ENCODE measurements around the gene GALR1. TPM values are rescaled to one million over a fixed set of nuclear protein-coding genes. Genes with fewer than 3 reads are reported as not detected.
"Not testable (repeated sequence)": the region's sequence is repeated elsewhere in the genome, so short reads cannot be mapped to it uniquely, and the experiment has no call there.

GALR1 gene
- total RNA-seq, 1 donor from 2014 or later: not detected

DNA sequence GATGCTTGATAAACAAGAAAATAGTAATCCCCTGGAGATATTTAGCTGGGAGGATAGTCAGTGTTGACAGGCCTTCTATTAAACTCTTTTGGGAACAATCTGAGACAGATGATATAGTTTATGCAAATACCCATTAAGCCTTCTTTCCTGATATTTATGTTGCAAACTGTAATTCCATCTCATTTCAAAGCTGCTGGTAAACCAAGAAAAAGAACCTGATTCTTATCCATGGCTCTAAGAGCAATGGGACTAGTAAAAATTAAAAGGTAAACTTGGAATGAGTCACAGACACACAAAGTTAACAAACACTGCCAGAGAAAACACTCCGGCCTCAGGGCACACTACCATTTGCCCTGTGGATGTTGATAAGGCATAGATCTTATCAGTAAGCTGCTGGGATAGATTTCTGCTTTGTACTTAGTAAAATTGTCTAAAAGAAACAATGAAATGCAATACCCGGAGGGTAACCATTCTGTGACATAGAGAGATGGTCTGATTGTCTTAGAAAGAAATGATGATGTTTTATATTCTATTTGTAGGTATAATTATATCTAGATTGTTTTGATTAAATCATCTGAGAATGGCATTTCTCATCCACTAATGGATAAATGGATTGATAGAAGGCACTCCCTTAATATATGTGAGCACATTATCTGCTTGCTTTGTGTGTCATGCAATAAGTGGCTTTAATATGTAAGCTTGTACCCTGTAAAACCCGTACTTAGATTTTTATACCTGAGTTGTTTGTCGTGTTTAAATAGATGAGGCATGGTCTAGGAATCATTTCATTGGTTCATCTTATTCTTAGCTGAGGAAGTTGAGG is 13.2 kb downstream of the GALR1 start:
- peaks cover 36% of the 10 kb centered on the region for H3K9me3 Mint-ChIP-seq
- intact Hi-C loops (cut with micrococcal nuclease): no loop called here
- H3K27me3 Mint-ChIP-seq: no peaks in the 10 kb centered on the region
- DNase-seq: no peak
- no peak overlapping the region for H3K4me3 Mint-ChIP-seq
- no peaks in the 10 kb centered on the region for H3K36me3 Mint-ChIP-seq (ENCODE audit: low read depth)
- H3K27ac Mint-ChIP-seq: no peak overlapping the region
- H3K4me1 Mint-ChIP-seq: no peaks in the 10 kb centered on the region

DNA sequence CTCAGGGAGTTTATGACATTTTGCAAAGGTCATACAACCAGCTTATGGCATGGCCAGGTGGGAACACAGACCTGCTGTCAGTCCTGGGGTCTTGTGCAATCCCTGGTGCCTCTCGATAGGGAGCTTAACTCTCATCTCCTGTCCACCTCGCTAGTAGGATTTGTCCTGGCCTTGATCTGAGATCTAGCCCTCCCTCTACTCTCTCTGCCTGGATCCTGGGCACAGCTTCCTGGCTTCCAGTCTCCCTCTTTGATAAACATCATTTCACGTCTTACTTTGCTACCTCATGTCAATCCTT is 13.8 kb downstream of the GALR1 start:
- H3K4me3 Mint-ChIP-seq: no peak overlapping the region
- H3K9me3 Mint-ChIP-seq: peaks cover 33% of the 10 kb centered on the region
- no peaks in the 10 kb centered on the region for H3K36me3 Mint-ChIP-seq (ENCODE audit: low read depth)
- H3K27ac Mint-ChIP-seq: no peak overlapping the region
- no peaks in the 10 kb centered on the region for H3K4me1 Mint-ChIP-seq
- no peak for DNase-seq
- intact Hi-C loops (cut with micrococcal nuclease): no loop called here
- no peaks in the 10 kb centered on the region for H3K27me3 Mint-ChIP-seq

DNA sequence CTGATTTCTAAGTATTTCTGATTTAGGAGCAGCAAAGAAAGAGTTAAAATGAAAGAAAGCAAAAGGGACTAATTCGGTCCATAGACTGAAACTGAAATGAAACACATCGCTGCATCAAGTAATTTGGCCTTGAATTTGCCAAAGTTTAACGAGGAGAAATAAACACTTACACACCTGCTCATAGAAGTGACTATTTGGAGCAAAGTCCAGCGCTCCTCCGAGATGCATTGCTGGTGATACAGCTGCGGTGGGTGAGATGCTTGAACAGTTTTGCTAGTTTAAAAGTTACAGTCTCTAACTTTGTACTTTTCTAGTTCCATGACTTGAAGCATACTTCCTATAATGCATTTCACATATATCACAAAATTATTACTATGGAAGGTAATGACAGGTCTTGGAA is 18.3 kb downstream of the GALR1 start:
- no peak overlapping the region for H3K4me3 Mint-ChIP-seq
- H3K27me3 Mint-ChIP-seq: peaks cover 22% of the 10 kb centered on the region
- H3K36me3 Mint-ChIP-seq (ENCODE audit: low read depth): no peaks in the 10 kb centered on the region
- H3K27ac Mint-ChIP-seq: no peak overlapping the region
- DNase-seq: no peak
- intact Hi-C loops (cut with micrococcal nuclease): no loop called here
- H3K4me1 Mint-ChIP-seq: no peaks in the 10 kb centered on the region
- peaks cover 26% of the 10 kb centered on the region for H3K9me3 Mint-ChIP-seq

DNA sequence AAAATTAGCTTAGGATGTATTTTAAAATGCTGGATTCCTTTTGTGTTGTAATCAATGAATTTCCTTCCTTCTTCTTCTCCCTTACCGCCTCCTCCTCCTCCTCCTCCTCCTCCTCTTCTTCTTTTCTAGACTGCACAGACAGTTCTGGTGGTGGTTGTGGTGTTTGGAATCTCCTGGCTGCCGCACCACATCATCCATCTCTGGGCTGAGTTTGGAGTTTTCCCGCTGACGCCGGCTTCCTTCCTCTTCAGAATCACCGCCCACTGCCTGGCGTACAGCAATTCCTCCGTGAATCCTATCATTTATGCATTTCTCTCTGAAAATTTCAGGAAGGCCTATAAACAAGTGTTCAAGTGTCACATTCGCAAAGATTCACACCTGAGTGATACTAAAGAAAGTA is 18.8 kb downstream of the GALR1 start:
- H3K4me1 Mint-ChIP-seq: no peaks in the 10 kb centered on the region
- H3K27me3 Mint-ChIP-seq: peaks cover 22% of the 10 kb centered on the region
- no peak for DNase-seq
- H3K4me3 Mint-ChIP-seq: no peak overlapping the region
- H3K36me3 Mint-ChIP-seq (ENCODE audit: low read depth): no peaks in the 10 kb centered on the region
- peaks cover 26% of the 10 kb centered on the region for H3K9me3 Mint-ChIP-seq
- no peak overlapping the region for H3K27ac Mint-ChIP-seq
- intact Hi-C loops (cut with micrococcal nuclease): no loop called here

DNA sequence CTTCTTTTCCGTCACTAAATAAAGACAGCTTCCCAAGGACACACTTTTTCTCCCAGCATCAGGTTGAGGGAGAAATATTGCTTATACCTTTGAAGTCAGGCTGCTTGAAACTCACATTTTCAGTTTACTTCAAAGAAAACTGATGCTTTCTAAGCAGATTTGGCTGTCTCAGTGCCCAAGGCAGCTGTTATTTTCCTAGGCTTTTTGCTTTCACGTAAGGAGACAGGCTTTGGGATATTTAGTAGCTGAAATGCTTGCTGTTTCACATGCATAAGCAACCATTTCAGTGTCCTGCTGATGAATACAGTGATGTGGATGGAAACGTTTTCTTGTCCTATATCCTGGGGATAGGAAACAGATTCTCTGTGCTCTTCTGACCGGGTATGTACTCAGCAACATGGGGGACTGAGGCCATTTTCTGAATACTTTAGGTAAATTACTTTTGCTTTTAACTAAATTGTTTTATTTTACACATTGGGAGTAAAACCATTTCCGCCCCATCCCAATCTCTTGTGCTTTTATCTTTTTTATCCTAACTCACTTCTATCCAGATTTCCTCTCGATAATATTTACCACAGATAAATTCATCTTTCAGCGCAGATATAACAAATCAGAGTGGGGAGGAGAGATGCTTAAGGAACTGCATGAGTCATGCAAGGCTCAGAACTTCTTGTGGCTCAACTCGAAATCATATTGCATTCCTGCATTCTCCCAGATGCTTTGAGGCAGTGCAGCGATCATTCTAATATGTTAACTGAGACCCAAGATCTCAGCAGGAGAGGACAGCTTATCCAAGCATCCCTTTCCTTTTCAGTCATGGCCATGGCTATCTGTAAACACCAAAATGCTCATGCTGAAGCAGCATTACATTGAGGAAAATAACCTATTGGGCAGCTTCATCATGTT is 22.2 kb downstream of the GALR1 start:
- no peak for DNase-seq
- Mint-ChIP-seq H3K27me3 (peaks cover 25% of the 10 kb centered on the region), H3K36me3 (ENCODE audit: low read depth) (no peaks in the 10 kb centered on the region), H3K4me3 (no peak overlapping the region), H3K9me3 (peaks cover 13% of the 10 kb centered on the region), H3K4me1 (no peaks in the 10 kb centered on the region), H3K27ac (no peak overlapping the region)
- intact Hi-C loops (cut with micrococcal nuclease): no loop called here

DNA sequence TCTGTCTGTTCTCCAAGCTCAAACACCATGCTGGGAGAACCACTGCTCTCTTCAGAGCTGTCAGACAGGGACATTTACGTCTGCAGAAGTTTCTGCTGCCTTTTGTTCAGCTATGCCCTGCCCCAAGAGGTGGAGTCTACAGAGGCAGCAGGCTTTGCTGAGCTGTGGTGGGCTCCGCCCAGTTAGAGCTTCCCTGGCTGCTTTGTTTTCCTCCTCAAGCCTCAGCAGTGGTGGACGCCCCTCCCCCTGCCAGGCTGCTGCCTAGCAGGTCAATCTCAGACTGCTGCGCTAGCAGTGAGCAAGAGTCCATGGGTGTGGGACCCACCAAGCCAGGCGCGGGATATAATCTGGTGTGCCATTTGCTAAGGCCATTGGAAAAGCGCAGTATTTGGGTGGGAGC is 41.2 kb downstream of the GALR1 start:
- H3K4me3 Mint-ChIP-seq; H3K36me3 Mint-ChIP-seq (ENCODE audit: low read depth); H3K4me1 Mint-ChIP-seq; DNase-seq; intact Hi-C loops (cut with micrococcal nuclease); H3K27ac Mint-ChIP-seq: not testable (repeated sequence)
- Mint-ChIP-seq H3K9me3 (peaks cover 13% of the 10 kb centered on the region), H3K27me3 (peaks cover 21% of the 10 kb centered on the region)

DNA sequence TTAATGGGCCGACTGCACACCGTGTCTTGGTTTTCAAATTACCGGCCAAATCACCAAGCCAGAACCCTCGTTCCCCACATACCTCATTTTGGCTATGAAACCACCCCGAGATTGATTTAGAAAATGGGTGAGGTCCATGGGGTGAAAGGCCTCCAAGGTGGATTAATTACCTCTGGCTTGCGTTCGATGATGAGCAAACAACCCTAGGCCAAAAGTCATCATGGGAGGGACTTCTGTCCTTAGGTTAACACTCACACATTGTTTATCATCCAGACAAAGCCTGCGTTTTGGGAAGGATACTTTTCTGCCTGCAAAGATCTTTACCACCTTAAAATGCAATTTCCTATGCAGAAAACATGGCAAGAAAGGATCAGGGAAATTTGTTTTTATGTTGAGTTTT is 48.5 kb downstream of the GALR1 start:
- intact Hi-C loops (cut with micrococcal nuclease): no loop called here
- H3K36me3 Mint-ChIP-seq (ENCODE audit: low read depth): no peaks in the 10 kb centered on the region
- DNase-seq: no peak
- H3K27ac Mint-ChIP-seq: no peak overlapping the region
- no peak overlapping the region for H3K4me3 Mint-ChIP-seq
- no peaks in the 10 kb centered on the region for H3K27me3 Mint-ChIP-seq
- no peaks in the 10 kb centered on the region for H3K4me1 Mint-ChIP-seq
- no peaks in the 10 kb centered on the region for H3K9me3 Mint-ChIP-seq

DNA sequence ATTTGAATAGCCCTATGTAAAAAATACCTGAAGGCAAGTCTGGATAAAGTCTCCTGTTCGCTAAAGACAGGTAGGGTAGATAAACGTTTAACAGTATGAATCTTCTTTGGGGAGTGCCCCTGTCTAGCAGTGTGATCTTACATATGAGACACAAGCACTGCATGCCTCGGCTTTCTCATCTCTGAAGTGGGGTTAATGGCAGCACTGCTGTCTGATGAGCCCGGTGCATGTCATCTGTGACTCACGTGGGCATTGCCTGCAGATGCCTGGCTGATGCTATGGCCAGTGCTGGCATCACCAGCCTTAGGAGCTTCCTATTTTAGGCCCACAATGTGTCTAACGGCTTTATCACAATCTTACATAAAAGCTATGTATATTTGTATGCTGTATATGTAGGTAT is 50.1 kb downstream of the GALR1 start:
- Mint-ChIP-seq H3K36me3 (ENCODE audit: low read depth) (no peaks in the 10 kb centered on the region), H3K9me3 (no peaks in the 10 kb centered on the region), H3K27me3 (no peaks in the 10 kb centered on the region), H3K4me3 (no peak overlapping the region), H3K4me1 (no peaks in the 10 kb centered on the region), H3K27ac (no peak overlapping the region)
- intact Hi-C loops (cut with micrococcal nuclease): no loop called here
- no peak for DNase-seq

DNA sequence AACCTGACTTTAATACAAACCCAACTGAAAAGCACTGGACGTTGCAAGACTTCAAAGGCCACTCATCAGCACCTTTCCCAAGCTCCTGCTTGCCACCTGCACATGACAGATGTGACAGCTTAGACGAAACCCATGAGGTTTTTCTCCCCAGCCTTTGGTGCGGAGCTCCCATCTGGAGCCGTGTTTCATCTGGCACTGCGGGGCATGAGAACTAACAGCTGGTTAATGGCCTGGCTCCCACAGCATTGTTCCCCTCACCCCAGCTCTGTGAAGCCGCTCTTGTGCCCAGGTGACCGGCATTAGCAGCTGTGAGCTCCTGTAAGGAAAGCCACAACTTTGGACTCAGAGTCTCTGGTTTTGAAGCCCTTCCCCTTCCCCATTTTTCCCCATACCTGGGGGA is 50.9 kb downstream of the GALR1 start:
- Mint-ChIP-seq H3K4me1 (no peaks in the 10 kb centered on the region), H3K36me3 (ENCODE audit: low read depth) (no peaks in the 10 kb centered on the region), H3K27me3 (no peaks in the 10 kb centered on the region), H3K9me3 (no peaks in the 10 kb centered on the region), H3K4me3 (no peak overlapping the region), H3K27ac (no peak overlapping the region)
- intact Hi-C loops (cut with micrococcal nuclease): no loop called here
- DNase-seq: no peak

DNA sequence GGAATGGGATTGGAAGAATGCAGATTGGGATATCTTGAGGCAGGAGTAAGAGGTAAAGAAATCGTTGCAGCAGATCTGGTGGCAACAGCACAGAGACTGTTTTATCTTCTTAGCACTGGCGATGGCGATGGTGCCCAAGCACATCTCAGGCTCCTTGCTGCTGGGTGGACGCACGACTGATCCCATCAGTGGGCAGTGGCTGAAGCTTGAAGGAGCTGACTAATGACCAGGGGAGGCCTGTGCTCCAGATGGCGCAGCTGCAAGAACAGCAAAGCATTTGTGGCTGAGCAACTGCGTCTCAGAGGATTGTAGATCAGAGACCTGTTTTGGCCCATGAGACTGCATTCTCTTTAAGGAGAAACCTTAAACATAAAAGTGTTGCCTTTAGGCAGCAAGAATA is 54.6 kb downstream of the GALR1 start:
- Mint-ChIP-seq H3K27ac (no peak overlapping the region), H3K4me1 (no peaks in the 10 kb centered on the region), H3K27me3 (no peaks in the 10 kb centered on the region), H3K4me3 (no peak overlapping the region), H3K9me3 (no peaks in the 10 kb centered on the region), H3K36me3 (ENCODE audit: low read depth) (no peaks in the 10 kb centered on the region)
- DNase-seq: no peak
- intact Hi-C loops (cut with micrococcal nuclease): no loop called here

DNA sequence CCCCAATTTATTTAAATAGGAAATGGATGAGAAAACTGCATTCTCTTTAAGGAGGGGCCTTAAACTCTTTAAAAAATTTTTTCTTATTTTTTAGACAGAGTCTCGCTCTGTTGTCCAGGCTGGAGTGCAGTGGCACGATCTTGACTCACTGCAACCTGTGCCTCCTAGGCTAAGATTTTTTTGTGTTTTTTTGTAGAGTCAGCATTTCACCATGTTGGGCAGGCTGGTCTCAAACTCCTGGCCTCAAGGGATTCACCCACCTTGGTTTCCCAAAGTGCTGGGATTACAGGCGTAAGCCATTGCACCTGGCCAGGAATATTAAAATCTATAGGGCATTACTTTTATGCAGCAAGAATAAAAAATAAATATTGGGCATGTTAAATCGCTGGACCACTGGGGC is 56.0 kb downstream of the GALR1 start:
- DNase-seq: no peak
- Mint-ChIP-seq H3K27me3 (no peaks in the 10 kb centered on the region), H3K9me3 (no peaks in the 10 kb centered on the region), H3K4me3 (no peak overlapping the region), H3K36me3 (ENCODE audit: low read depth) (no peaks in the 10 kb centered on the region), H3K27ac (no peak overlapping the region), H3K4me1 (no peaks in the 10 kb centered on the region)
- intact Hi-C loops (cut with micrococcal nuclease): no loop called here

DNA sequence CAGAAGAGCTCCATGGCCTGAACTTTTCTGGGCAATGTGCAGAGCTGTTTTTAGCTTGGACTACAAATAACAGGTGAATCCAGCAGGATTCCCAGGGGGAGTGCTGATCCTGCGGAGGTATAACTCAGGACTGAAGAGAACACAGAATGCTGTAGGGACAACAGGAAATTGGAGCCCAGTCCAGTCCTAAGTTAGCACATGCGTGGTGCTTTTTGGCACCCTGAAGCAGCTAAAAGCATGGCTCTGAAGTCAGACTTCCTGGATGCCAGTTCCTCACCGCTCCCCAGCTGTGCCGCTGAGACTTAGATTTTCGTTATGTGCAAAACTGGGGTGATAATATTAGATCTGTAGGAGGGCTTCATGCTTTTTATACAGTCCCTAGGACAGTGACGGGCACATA is 58.6 kb downstream of the GALR1 start:
- Mint-ChIP-seq H3K4me1 (no peaks in the 10 kb centered on the region), H3K27me3 (no peaks in the 10 kb centered on the region), H3K36me3 (ENCODE audit: low read depth) (no peaks in the 10 kb centered on the region), H3K9me3 (no peaks in the 10 kb centered on the region), H3K4me3 (no peak overlapping the region), H3K27ac (no peak overlapping the region)
- intact Hi-C loops (cut with micrococcal nuclease): no loop called here
- no peak for DNase-seq

DNA sequence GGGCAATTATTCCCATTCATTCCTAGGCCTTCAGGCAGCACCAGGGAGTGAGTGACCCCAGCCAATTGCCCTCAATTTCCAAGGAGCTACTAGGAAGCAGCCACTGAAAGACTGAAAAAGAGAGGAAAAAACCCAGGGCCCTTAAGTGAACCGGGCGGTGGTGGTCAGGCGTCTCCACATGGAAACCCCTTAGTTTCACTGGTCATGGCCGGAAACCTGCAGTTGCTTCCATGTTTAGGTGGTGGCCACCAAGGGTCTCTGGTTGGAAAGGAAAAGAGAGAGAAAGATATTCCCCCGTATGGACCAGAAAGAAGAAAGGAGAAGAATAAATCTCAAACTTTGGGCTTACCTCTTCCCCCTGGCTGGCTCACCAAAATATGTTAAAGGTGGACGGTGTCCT is 64.9 kb downstream of the GALR1 start:
- no peaks in the 10 kb centered on the region for H3K36me3 Mint-ChIP-seq (ENCODE audit: low read depth)
- intact Hi-C loops (cut with micrococcal nuclease): no loop called here
- no peaks in the 10 kb centered on the region for H3K9me3 Mint-ChIP-seq
- no peak for DNase-seq
- H3K4me3 Mint-ChIP-seq: no peak overlapping the region
- no peaks in the 10 kb centered on the region for H3K4me1 Mint-ChIP-seq
- peaks cover 11% of the 10 kb centered on the region for H3K27me3 Mint-ChIP-seq
- no peak overlapping the region for H3K27ac Mint-ChIP-seq

DNA sequence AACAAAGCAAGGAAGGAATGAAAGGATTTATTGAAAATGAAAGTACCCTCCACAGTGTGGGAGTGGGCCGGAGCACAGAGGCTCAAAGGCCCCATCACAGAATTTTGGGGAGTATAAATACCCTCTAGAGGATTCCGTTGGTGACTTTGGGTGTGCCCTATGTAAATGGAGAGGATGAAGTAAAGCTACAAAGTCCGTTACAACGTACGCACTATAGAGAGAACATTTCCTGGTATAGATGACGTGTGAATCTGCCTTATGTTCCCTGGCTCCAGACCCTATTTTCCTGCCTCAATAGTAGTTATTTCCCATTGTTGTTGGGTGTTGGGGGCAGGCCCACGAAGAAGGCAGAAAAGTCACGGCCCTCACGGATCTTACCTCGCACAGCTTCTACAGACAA is 65.3 kb downstream of the GALR1 start:
- Mint-ChIP-seq H3K9me3 (no peaks in the 10 kb centered on the region), H3K27me3 (peaks cover 14% of the 10 kb centered on the region), H3K4me3 (no peak overlapping the region), H3K36me3 (ENCODE audit: low read depth) (no peaks in the 10 kb centered on the region), H3K27ac (no peak overlapping the region), H3K4me1 (no peaks in the 10 kb centered on the region)
- DNase-seq: no peak
- intact Hi-C loops (cut with micrococcal nuclease): no loop called here
